OCI-LY1 (cell line): ENCODE data around the gene ASRGL1.
"Not testable (repeated sequence)": the region's sequence is repeated elsewhere in the genome, so short reads cannot be mapped to it uniquely, and the experiment has no call there.

Experiments used
- CTCF ChIP-seq: fragments of 200-600 bp; sonication (generic), shearing (Covaris generic); IDR thresholded peaks from 2 replicates; pipeline ENCODE4 v1.5.1; 2017; ENCODE audit warnings: mild to moderate bottlenecking, antibody characterized with exemption, low read length, moderate library complexity, mixed read lengths
- EZH2 ChIP-seq: fragments of 200-600 bp; sonication (generic), shearing (Covaris generic); IDR thresholded peaks from 2 replicates; pipeline ENCODE4 v1.8.0; 2017; ENCODE audit warnings: borderline replicate concordance, mixed run types, mild to moderate bottlenecking, antibody characterized with exemption, low read length, moderate library complexity, mixed read lengths

GRCh38 chr11:62336949-62337302, 322 bp upstream of the ASRGL1 start:
- not testable (repeated sequence) for TF ChIP-seq CTCF, EZH2
